ENCODE data around the gene AHRR. TPM values are rescaled to one million over a fixed set of nuclear protein-coding genes. Genes with fewer than 3 reads are reported as not detected.

Gene AHRR
- total RNA-seq, 1 donor from 2014 or later, result 26.0 TPM

- intact Hi-C loops (cut with micrococcal nuclease), result no loop called here
Observed at GRCh38 chr5:426392-426976, 105.0 kb downstream of the AHRR start.

GRCh38 chr5:427415-428087 is 106.0 kb downstream of the AHRR start:
- H3K9me3 Mint-ChIP-seq, result no peaks in the 10 kb centered on the region

More at GRCh38 chr5:426392-426976, 105.0 kb downstream of the AHRR start:
- DNase-seq, result no peak
- Mint-ChIP-seq H3K27ac (no peak overlapping the region), H3K4me3 (no peak overlapping the region), H3K9me3 (no peaks in the 10 kb centered on the region), H3K36me3 (ENCODE audit: low read depth) (peaks cover 20% of the 10 kb centered on the region), H3K4me1 (peaks cover 23% of the 10 kb centered on the region), H3K27me3 (no peaks in the 10 kb centered on the region)

GRCh38 chr5:428219-428618 is 106.7 kb downstream of the AHRR start:
- peaks cover 16% of the 10 kb centered on the region for H3K36me3 Mint-ChIP-seq (ENCODE audit: low read depth)
- DNase-seq, result no peak
- no peaks in the 10 kb centered on the region for H3K9me3 Mint-ChIP-seq
- H3K4me1 Mint-ChIP-seq, result peaks cover 15% of the 10 kb centered on the region
- no peak overlapping the region for H3K4me3 Mint-ChIP-seq
- H3K27ac Mint-ChIP-seq, result no peak overlapping the region
- intact Hi-C loops (cut with micrococcal nuclease), result no loop called here
- H3K27me3 Mint-ChIP-seq, result no peaks in the 10 kb centered on the region

More at GRCh38 chr5:427415-428087, 106.0 kb downstream of the AHRR start:
- DNase-seq, result no peak
- no peaks in the 10 kb centered on the region for H3K27me3 Mint-ChIP-seq
- no peak overlapping the region for H3K4me3 Mint-ChIP-seq
- H3K4me1 Mint-ChIP-seq, result peaks cover 19% of the 10 kb centered on the region
- intact Hi-C loops (cut with micrococcal nuclease), result no loop called here
- H3K36me3 Mint-ChIP-seq (ENCODE audit: low read depth), result peaks cover 20% of the 10 kb centered on the region
- no peak overlapping the region for H3K27ac Mint-ChIP-seq

GRCh38 chr5:428754-429452 is 107.4 kb downstream of the AHRR start:
- Mint-ChIP-seq H3K4me1 (peaks cover 11% of the 10 kb centered on the region), H3K4me3 (no peak overlapping the region), H3K36me3 (ENCODE audit: low read depth) (peaks cover 16% of the 10 kb centered on the region), H3K9me3 (no peaks in the 10 kb centered on the region), H3K27ac (no peak overlapping the region), H3K27me3 (no peaks in the 10 kb centered on the region)
- intact Hi-C loops (cut with micrococcal nuclease), result no loop called here
- no peak for DNase-seq

GRCh38 chr5:429453-430188 is 108.1 kb downstream of the AHRR start:
- Mint-ChIP-seq H3K9me3 (no peaks in the 10 kb centered on the region), H3K27me3 (no peaks in the 10 kb centered on the region), H3K4me1 (peaks cover 11% of the 10 kb centered on the region), H3K36me3 (ENCODE audit: low read depth) (peaks cover 16% of the 10 kb centered on the region), H3K4me3 (no peak overlapping the region), H3K27ac (no peak overlapping the region)
- no peak for DNase-seq
- intact Hi-C loops (cut with micrococcal nuclease), result loop anchor here (5.0 kb wide), 1 partner anchor 242 kb away; no protein-coding TSS in a partner anchor

GRCh38 chr5:430214-430925 is 108.9 kb downstream of the AHRR start:
- Mint-ChIP-seq H3K36me3 (ENCODE audit: low read depth) (peaks cover 15% of the 10 kb centered on the region), H3K27me3 (no peaks in the 10 kb centered on the region), H3K9me3 (no peaks in the 10 kb centered on the region), H3K4me3 (no peak overlapping the region), H3K27ac (no peak overlapping the region), H3K4me1 (peaks cover 9% of the 10 kb centered on the region)
- no peak for DNase-seq
- intact Hi-C loops (cut with micrococcal nuclease), result loop anchor here (5.0 kb wide), 1 partner anchor 243 kb away; no protein-coding TSS in a partner anchor

GRCh38 chr5:431001-431710 is 109.6 kb downstream of the AHRR start:
- intact Hi-C loops (cut with micrococcal nuclease), result loop anchor here (1.0 to 5.0 kb wide), 2 partner anchors 114 to 244 kb away; no protein-coding TSS in a partner anchor
- peaks cover 12% of the 10 kb centered on the region for H3K36me3 Mint-ChIP-seq (ENCODE audit: low read depth)
- peak; percentile 85 for DNase-seq
- no peaks in the 10 kb centered on the region for H3K9me3 Mint-ChIP-seq
- H3K27ac Mint-ChIP-seq, result no peak overlapping the region
- peaks cover 6% of the 10 kb centered on the region for H3K4me1 Mint-ChIP-seq
- H3K27me3 Mint-ChIP-seq, result no peaks in the 10 kb centered on the region
- no peak overlapping the region for H3K4me3 Mint-ChIP-seq

- Mint-ChIP-seq H3K27me3 (no peaks in the 10 kb centered on the region), H3K9me3 (no peaks in the 10 kb centered on the region)
- DNase-seq, result no peak
Observed at GRCh38 chr5:431711-432050, 110.2 kb downstream of the AHRR start.

GRCh38 chr5:432201-432927 is 110.8 kb downstream of the AHRR start:
- H3K4me1 Mint-ChIP-seq, result peaks cover 3% of the 10 kb centered on the region
- peaks cover 5% of the 10 kb centered on the region for H3K36me3 Mint-ChIP-seq (ENCODE audit: low read depth)
- no peak overlapping the region for H3K4me3 Mint-ChIP-seq
- H3K27ac Mint-ChIP-seq, result no peak overlapping the region
- intact Hi-C loops (cut with micrococcal nuclease), result loop anchor here (5.0 kb wide), 1 partner anchor 245 kb away; no protein-coding TSS in a partner anchor
- DNase-seq, result no peak
- no peaks in the 10 kb centered on the region for H3K27me3 Mint-ChIP-seq
- H3K9me3 Mint-ChIP-seq, result no peaks in the 10 kb centered on the region

More at GRCh38 chr5:431711-432050, 110.2 kb downstream of the AHRR start:
- Mint-ChIP-seq H3K4me3 (no peak overlapping the region), H3K27ac (no peak overlapping the region), H3K36me3 (ENCODE audit: low read depth) (peaks cover 7% of the 10 kb centered on the region), H3K4me1 (peaks cover 3% of the 10 kb centered on the region)
- intact Hi-C loops (cut with micrococcal nuclease), result loop anchor here (1.0 to 5.0 kb wide), 2 partner anchors 114 to 244 kb away; no protein-coding TSS in a partner anchor

- Mint-ChIP-seq H3K9me3 (no peaks in the 10 kb centered on the region), H3K4me1 (peaks cover 3% of the 10 kb centered on the region), H3K27me3 (no peaks in the 10 kb centered on the region), H3K36me3 (ENCODE audit: low read depth) (peaks cover 2% of the 10 kb centered on the region), H3K4me3 (no peak overlapping the region), H3K27ac (no peak overlapping the region)
- DNase-seq, result no peak
- intact Hi-C loops (cut with micrococcal nuclease), result loop anchor here (5.0 kb wide), 1 partner anchor 246 kb away; no protein-coding TSS in a partner anchor
Observed at GRCh38 chr5:432928-433791, 111.6 kb downstream of the AHRR start.

- H3K9me3 Mint-ChIP-seq, result no peaks in the 10 kb centered on the region
- no peak for DNase-seq
- no peak overlapping the region for H3K27ac Mint-ChIP-seq
- intact Hi-C loops (cut with micrococcal nuclease), result loop anchor here (5.0 kb wide), 1 partner anchor 247 kb away; no protein-coding TSS in a partner anchor
- H3K27me3 Mint-ChIP-seq, result no peaks in the 10 kb centered on the region
- peaks cover 3% of the 10 kb centered on the region for H3K4me1 Mint-ChIP-seq
- H3K36me3 Mint-ChIP-seq (ENCODE audit: low read depth), result peaks cover 2% of the 10 kb centered on the region
- H3K4me3 Mint-ChIP-seq, result no peak overlapping the region
Observed at GRCh38 chr5:433836-434235, 112.3 kb downstream of the AHRR start.
